ENCODE results near the gene BCAS1.

The BCAS1 gene

DNA sequence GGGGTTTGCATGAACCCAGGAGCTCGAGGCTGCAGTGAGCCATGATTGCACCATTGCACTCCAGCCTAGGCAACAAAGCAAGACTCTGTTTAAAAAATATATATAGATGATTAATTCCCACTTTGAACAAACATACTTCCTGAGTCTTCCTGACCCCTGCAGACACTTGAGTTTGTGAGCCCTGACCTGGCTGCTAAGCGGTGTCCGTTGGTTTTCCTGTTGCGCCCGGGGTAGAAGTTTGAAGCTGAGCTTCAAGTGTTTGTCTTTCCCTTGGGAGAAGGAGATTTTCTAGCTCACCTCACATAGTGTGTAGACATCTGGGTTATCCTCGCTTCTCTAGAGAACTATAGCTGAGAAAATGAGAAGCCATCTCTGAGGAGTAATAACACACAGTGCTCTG is 11.7 kb upstream of the BCAS1 start:
- no peak for TF ChIP-seq ZNF112 (tag by site-specific recombination; IDR thresholded peaks at IDR 0.05)
- no peak for TF ChIP-seq SCRT1 (tag by site-specific recombination; IDR thresholded peaks at IDR 0.05; ENCODE audit: borderline replicate concordance)
- TF ChIP-seq, protein P1, sequence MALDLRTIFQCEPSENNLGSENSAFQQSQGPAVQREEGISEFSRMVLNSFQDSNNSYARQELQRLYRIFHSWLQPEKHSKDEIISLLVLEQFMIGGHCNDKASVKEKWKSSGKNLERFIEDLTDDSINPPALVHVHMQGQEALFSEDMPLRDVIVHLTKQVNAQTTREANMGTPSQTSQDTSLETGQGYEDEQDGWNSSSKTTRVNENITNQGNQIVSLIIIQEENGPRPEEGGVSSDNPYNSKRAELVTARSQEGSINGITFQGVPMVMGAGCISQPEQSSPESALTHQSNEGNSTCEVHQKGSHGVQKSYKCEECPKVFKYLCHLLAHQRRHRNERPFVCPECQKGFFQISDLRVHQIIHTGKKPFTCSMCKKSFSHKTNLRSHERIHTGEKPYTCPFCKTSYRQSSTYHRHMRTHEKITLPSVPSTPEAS (tag by site-specific recombination; IDR thresholded peaks at IDR 0.05): no peak
- TF ChIP-seq, protein P2, sequence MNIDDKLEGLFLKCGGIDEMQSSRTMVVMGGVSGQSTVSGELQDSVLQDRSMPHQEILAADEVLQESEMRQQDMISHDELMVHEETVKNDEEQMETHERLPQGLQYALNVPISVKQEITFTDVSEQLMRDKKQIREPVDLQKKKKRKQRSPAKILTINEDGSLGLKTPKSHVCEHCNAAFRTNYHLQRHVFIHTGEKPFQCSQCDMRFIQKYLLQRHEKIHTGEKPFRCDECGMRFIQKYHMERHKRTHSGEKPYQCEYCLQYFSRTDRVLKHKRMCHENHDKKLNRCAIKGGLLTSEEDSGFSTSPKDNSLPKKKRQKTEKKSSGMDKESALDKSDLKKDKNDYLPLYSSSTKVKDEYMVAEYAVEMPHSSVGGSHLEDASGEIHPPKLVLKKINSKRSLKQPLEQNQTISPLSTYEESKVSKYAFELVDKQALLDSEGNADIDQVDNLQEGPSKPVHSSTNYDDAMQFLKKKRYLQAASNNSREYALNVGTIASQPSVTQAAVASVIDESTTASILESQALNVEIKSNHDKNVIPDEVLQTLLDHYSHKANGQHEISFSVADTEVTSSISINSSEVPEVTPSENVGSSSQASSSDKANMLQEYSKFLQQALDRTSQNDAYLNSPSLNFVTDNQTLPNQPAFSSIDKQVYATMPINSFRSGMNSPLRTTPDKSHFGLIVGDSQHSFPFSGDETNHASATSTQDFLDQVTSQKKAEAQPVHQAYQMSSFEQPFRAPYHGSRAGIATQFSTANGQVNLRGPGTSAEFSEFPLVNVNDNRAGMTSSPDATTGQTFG (tag by site-specific recombination; IDR thresholded peaks at IDR 0.05; ENCODE audit: borderline replicate concordance): no peak
- TF ChIP-seq ZNF558 (tag by site-specific recombination; IDR thresholded peaks at IDR 0.05): no peak
- TF ChIP-seq ZNF140 (tag by site-specific recombination; IDR thresholded peaks at IDR 0.05): no peak
- no peak for TF ChIP-seq ZXDB (tag by site-specific recombination; IDR thresholded peaks at IDR 0.05)
- CTCF ChIA-PET: interaction anchor here (0.8 to 0.9 kb wide), 3 partner anchors 19 to 118 kb away, joined by 3 read pairs; no protein-coding TSS in a partner anchor
- no peaks in the 10 kb centered on the region for H3K36me3 ChIP-seq (ENCODE audit: control insufficient read depth in 2 of 2, insufficient read depth in 1 of 2, low read length in 2 of 2)
- no peak overlapping the region for H3K4me3 ChIP-seq (ENCODE audit: low read depth, low read length)
- no peaks in the 10 kb centered on the region for H3K4me1 ChIP-seq (ENCODE audit: control insufficient read depth, insufficient read depth, low read length)
- no peaks in the 10 kb centered on the region for H3K9me3 ChIP-seq (ENCODE audit: control insufficient read depth, insufficient read depth, low read depth, low read length)
- POLR2A ChIA-PET: no interaction called here
- no peak overlapping the region for H3K27ac ChIP-seq (ENCODE audit: extremely low read depth, low read depth, low read length)

DNA sequence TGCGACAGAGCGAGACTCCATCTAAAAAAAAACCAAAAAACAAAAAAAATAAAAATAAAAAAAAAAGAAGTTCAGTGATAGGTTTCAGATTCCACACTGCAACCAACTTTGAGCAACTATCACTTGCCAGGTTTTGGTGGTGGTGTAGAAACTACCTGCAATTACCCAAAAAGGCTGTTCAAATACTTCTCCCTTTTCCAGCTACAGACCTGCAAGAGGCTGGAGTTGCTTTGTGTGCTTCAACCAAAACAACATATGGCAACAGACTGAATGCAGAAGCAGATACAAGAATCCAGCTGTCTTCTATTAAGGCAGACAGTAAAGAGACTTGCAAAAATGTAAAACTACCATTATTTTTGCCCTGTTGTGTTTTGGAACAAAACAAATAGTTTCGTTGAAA is 9.3 kb upstream of the BCAS1 start:
- Histone ChIP-seq H3K36me3 (ENCODE audit: control insufficient read depth in 2 of 2, insufficient read depth in 1 of 2, low read length in 2 of 2) (no peaks in the 10 kb centered on the region), H3K4me1 (ENCODE audit: control insufficient read depth, insufficient read depth, low read length) (no peaks in the 10 kb centered on the region), H3K4me3 (ENCODE audit: low read depth, low read length) (no peak overlapping the region), H3K9me3 (ENCODE audit: control insufficient read depth, insufficient read depth, low read depth, low read length) (no peaks in the 10 kb centered on the region), H3K27ac (ENCODE audit: extremely low read depth, low read depth, low read length) (no peak overlapping the region)
- ChIA-PET POLR2A (no interaction called here), CTCF (interaction anchor here (0.7 to 1.5 kb wide), 2 partner anchors 17 to 67 kb away, joined by 3 to 7 read pairs; no protein-coding TSS in a partner anchor)
- no peak for TF ChIP-seq ZNF514 (tag by site-specific recombination; IDR thresholded peaks at IDR 0.05)
- TF ChIP-seq ZNF530 (tag by site-specific recombination; IDR thresholded peaks at IDR 0.05; ENCODE audit: low read depth): no peak
- TF ChIP-seq HOXA7 (CRISPR knock-in tag; IDR thresholded peaks at IDR 0.05; ENCODE audit: borderline replicate concordance): no peak
- TF ChIP-seq, protein P3, sequence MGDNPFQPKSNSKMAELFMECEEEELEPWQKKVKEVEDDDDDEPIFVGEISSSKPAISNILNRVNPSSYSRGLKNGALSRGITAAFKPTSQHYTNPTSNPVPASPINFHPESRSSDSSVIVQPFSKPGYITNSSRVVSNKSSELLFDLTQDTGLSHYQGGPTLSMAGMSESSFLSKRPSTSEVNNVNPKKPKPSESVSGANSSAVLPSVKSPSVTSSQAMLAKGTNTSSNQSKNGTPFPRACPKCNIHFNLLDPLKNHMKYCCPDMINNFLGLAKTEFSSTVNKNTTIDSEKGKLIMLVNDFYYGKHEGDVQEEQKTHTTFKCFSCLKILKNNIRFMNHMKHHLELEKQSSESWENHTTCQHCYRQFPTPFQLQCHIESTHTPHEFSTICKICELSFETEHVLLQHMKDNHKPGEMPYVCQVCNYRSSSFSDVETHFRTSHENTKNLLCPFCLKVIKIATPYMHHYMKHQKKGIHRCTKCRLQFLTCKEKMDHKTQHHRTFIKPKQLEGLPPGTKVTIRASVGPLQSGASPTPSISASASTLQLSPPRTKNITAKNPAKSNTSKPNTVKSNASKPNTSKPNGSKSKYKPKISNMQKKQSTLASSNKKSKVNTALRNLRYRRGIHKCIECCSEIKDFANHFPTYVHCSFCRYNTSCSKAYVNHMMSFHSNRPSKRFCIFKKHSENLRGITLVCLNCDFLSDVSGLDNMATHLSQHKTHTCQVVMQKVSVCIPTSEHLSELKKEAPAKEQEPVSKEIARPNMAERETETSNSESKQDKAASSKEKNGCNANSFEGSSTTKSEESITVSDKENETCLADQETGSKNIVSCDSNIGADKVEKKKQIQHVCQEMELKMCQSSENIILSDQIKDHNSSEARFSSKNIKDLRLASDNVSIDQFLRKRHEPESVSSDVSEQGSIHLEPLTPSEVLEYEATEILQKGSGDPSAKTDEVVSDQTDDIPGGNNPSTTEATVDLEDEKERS (tag by site-specific recombination; IDR thresholded peaks at IDR 0.05): no peak
- no peak for TF ChIP-seq ZEB2 (tag by site-specific recombination; IDR thresholded peaks at IDR 0.05)
- no peak for TF ChIP-seq ZNF23 (tag by site-specific recombination; IDR thresholded peaks at IDR 0.05; ENCODE audit: borderline replicate concordance)
- TF ChIP-seq ZNF777 (tag by site-specific recombination; IDR thresholded peaks at IDR 0.05; ENCODE audit: borderline replicate concordance): no peak
- TF ChIP-seq ZNF548 (tag by site-specific recombination; IDR thresholded peaks at IDR 0.05): no peak
- no peak for TF ChIP-seq KLF7 (tag by site-specific recombination; IDR thresholded peaks at IDR 0.05; ENCODE audit: borderline replicate concordance)
- TF ChIP-seq, protein P4, sequence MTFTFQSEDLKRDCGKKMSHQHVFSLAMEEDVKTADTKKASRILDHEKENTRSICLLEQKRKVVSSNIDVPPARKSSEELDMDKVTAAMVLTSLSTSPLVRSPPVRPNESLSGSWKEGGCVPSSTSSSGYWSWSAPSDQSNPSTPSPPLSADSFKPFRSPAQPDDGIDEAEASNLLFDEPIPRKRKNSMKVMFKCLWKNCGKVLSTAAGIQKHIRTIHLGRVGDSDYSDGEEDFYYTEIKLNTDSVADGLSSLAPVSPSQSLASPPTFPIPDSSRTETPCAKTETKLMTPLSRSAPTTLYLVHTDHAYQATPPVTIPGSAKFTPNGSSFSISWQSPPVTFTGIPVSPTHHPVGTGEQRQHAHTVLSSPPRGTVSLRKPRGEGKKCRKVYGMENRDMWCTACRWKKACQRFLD (tag by site-specific recombination; IDR thresholded peaks at IDR 0.05): no peak
- TF ChIP-seq, protein P5, sequence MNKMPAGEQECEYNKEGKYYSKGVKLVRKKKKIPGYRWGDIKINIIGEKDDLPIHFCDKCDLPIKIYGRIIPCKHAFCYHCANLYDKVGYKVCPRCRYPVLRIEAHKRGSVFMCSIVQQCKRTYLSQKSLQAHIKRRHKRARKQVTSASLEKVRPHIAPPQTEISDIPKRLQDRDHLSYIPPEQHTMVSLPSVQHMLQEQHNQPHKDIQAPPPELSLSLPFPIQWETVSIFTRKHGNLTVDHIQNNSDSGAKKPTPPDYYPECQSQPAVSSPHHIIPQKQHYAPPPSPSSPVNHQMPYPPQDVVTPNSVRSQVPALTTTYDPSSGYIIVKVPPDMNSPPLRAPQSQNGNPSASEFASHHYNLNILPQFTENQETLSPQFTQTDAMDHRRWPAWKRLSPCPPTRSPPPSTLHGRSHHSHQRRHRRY (tag by site-specific recombination; IDR thresholded peaks at IDR 0.05): no peak
- TF ChIP-seq, protein P6, sequence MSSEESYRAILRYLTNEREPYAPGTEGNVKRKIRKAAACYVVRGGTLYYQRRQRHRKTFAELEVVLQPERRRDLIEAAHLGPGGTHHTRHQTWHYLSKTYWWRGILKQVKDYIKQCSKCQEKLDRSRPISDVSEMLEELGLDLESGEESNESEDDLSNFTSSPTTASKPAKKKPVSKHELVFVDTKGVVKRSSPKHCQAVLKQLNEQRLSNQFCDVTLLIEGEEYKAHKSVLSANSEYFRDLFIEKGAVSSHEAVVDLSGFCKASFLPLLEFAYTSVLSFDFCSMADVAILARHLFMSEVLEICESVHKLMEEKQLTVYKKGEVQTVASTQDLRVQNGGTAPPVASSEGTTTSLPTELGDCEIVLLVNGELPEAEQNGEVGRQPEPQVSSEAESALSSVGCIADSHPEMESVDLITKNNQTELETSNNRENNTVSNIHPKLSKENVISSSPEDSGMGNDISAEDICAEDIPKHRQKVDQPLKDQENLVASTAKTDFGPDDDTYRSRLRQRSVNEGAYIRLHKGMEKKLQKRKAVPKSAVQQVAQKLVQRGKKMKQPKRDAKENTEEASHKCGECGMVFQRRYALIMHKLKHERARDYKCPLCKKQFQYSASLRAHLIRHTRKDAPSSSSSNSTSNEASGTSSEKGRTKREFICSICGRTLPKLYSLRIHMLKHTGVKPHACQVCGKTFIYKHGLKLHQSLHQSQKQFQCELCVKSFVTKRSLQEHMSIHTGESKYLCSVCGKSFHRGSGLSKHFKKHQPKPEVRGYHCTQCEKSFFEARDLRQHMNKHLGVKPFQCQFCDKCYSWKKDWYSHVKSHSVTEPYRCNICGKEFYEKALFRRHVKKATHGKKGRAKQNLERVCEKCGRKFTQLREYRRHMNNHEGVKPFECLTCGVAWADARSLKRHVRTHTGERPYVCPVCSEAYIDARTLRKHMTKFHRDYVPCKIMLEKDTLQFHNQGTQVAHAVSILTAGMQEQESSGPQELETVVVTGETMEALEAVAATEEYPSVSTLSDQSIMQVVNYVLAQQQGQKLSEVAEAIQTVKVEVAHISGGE (tag by site-specific recombination; conservative IDR thresholded peaks at IDR 0.05; ENCODE audit: low read depth): no peak
- no peak for TF ChIP-seq ZFP37 (tag by site-specific recombination; IDR thresholded peaks at IDR 0.05)
- TF ChIP-seq ZNF529 (tag by site-specific recombination; IDR thresholded peaks at IDR 0.05; ENCODE audit: insufficient replicate concordance): no peak
- no peak for TF ChIP-seq ZNF558 (tag by site-specific recombination; IDR thresholded peaks at IDR 0.05)
- TF ChIP-seq ZNF571 (tag by site-specific recombination; IDR thresholded peaks at IDR 0.05): no peak
- no peak for TF ChIP-seq ZNF747 (tag by site-specific recombination; IDR thresholded peaks at IDR 0.05)

Measured in HEK293 (cell line).